ENCODE measurements around the gene CRYM. TPM values are rescaled to one million over a fixed set of nuclear protein-coding genes. Genes with fewer than 3 reads are reported as not detected.

The CRYM gene
- total and polyA plus RNA-seq, 10 of the 15 experiments (the other 5 are each of a cell fraction or from before 2014, with no cell fraction given): 0.30 to 6.1 (median 3.9) TPM

- TF ChIP-seq ESRRA (IDR thresholded peaks at IDR 0.05; ENCODE audit: low read length) (no peak), DPF2 (IDR thresholded peaks at IDR 0.05) (no peak), USF1 (IDR thresholded peaks at IDR 0.05; ENCODE audit: borderline replicate concordance, extremely low read length, insufficient read depth, low read depth, low read length) (no peak), CBX3 (IDR thresholded peaks at IDR 0.05; ENCODE audit: borderline replicate concordance, low read depth) (no peak), IKZF1 (conservative IDR thresholded peaks at IDR 0.05) (peak; percentile 93), ATF3 (IDR thresholded peaks at IDR 0.05; ENCODE audit: borderline replicate concordance, extremely low read depth, low read depth, low read length) (no peak), BHLHE40 (IDR thresholded peaks at IDR 0.05; ENCODE audit: borderline replicate concordance in 1 of 2, low read depth in 2 of 2, low read length in 1 of 2) (peak; percentile 71 to 86), E4F1 (IDR thresholded peaks at IDR 0.05; ENCODE audit: borderline replicate concordance, partially characterized antibody) (peak; percentile 57), MEF2B (IDR thresholded peaks at IDR 0.05; ENCODE audit: partially characterized antibody, poor library complexity, severe bottlenecking) (no peak), PBX3 (IDR thresholded peaks at IDR 0.05; ENCODE audit: insufficient replicate concordance, low read depth, low read length) (no peak), SRF (IDR thresholded peaks at IDR 0.05; ENCODE audit: low read depth in 2 of 2, low read length in 2 of 2) (no peak), PML (IDR thresholded peaks at IDR 0.05; ENCODE audit: low read length) (no peak), PAX8 (IDR thresholded peaks at IDR 0.05) (no peak), NFYB (IDR thresholded peaks at IDR 0.05; ENCODE audit: insufficient read depth, low read depth, low read length) (0 out of 2 replicates have a peak, but pooled peaks have one; percentile 8), EGR1 (IDR thresholded peaks at IDR 0.05; ENCODE audit: borderline replicate concordance in 1 of 2, low read depth in 2 of 2, low read length in 2 of 2) (no peak), CEBPB (IDR thresholded peaks at IDR 0.05; ENCODE audit: borderline replicate concordance in 1 of 2, low read depth in 2 of 2, low read length in 2 of 2) (no peak), MLLT1 (IDR thresholded peaks at IDR 0.05) (peak; percentile 44; the same call in 1 of the 2 replicates), GATAD2B (conservative IDR thresholded peaks at IDR 0.05; ENCODE audit: low read depth) (peak; percentile 58; the same call in 1 of the 2 replicates), RAD21 (IDR thresholded peaks at IDR 0.05; ENCODE audit: insufficient read depth, low read depth, low read length) (peak; percentile 86), RB1 (IDR thresholded peaks at IDR 0.05; ENCODE audit: borderline replicate concordance) (no peak), EED (IDR thresholded peaks at IDR 0.05; ENCODE audit: low read depth) (peak; percentile 86)
These were observed 22.4 kb upstream of the CRYM start (continued) for GRCh38 chr16:21300309-21301167.
